HG03460 (cell line): ENCODE data around the gene SLC25A39.
A peak's percentile ranks its signal among the peaks of the same experiment; 100 is the strongest.
"Not testable (repeated sequence)": the region's sequence is repeated elsewhere in the genome, so short reads cannot be mapped to it uniquely, and the experiment has no call there.

Source experiments
- ATAC-seq: cut with Tn5 transposase; IDR thresholded peaks from one replicate; pipeline ENCODE4 v1.9.1; 2021; ENCODE audit not compliant: unreplicated experiment

Gene SLC25A39

GRCh38 chr17:44335968-44336367 is 11.3 kb upstream of the SLC25A39 start:
- no peak for ATAC-seq

- ATAC-seq = no peak
Measured at GRCh38 chr17:44335564-44335963, 10.9 kb upstream of the SLC25A39 start.

DNA sequence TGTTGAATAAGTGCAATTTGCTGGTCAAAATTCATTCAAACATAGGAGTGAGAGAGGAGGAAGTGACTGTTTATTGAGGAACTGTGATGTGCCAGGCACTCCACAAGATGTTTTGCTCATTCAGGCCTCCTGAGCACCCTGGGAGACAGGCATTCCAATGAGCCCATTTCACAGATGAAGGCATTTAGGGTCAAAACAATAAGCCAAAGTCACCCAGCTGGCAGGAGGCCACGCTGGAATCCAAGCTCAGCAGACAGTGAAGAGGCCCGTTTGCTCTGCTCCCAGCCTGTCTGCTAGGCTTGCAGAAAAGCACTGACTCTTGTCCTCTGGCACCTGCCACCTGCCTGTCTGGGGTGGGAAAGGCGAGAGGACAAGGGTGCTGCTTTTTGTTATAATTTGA is 10.1 kb upstream of the SLC25A39 start:
- ATAC-seq = no peak

- ATAC-seq = no peak
Measured at GRCh38 chr17:44334315-44334714, 9.7 kb upstream of the SLC25A39 start.

DNA sequence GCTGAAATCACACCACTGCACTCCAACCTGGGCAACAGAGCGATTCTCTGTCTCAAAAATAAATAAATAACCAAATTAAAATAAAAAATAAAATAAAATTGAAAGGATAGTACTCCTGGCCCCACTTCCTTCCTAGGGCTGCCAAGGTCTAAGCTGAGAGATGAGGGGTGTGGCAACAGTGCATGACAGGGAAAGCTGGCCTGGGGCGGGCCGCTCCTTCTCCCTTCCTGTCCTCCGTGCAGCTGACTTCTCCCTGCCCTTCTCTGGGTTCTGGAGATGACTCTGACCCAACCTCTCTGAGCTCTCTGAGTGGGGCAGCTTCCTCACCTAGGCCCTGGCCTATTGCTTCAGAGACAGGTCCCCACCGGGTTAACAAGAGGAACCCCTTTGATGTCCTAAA is 8.7 kb upstream of the SLC25A39 start:
- no peak for ATAC-seq

GRCh38 chr17:44331249-44331760 is 6.7 kb upstream of the SLC25A39 start:
- ATAC-seq = no peak

GRCh38 chr17:44330263-44330662 is 5.6 kb upstream of the SLC25A39 start:
- ATAC-seq = not testable (repeated sequence)

- ATAC-seq = not testable (repeated sequence)
Measured at GRCh38 chr17:44329516-44329915, 4.9 kb upstream of the SLC25A39 start.

- no peak for ATAC-seq
Measured at GRCh38 chr17:44327715-44328449, 3.3 kb upstream of the SLC25A39 start.

- ATAC-seq = peak; percentile 45
Measured at GRCh38 chr17:44326861-44327444, 2.3 kb upstream of the SLC25A39 start.

- no peak for ATAC-seq
Measured at GRCh38 chr17:44324092-44324570, 492 bp downstream of the SLC25A39 start.

DNA sequence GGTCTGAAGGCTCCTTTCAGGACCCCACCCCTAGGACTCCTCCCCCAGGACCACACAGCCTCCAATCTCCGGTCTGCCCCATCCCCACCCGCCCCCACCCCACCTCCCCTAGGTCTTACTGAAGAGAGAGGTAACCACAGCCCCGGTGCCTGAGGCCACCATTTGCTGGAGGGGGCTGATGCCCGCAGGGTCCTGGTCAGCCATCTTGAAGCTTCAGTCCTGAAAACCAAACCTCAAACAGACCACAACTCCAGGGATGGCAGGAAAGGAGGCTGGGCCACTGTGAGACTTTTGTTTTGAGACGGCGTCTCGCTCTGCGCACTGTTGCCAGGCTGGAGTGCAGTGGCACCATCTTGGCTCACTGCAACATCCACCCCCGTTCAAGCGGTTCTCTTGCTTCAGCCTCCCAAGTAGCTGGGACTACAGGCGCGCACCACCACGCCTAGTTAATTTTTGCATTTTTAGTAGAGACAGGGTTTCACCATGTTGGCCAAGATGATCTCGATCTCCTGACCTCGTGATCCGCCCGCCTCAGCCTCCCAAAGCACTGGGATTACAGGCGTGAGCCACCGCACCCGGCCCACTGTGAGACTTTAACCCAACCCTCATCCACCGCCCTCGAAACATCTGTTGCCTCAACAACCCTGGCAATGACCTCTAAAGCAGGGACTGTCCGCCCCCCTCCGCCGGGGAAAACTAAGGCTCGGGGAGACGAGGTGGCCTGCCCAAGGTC is 1.1 kb downstream of the SLC25A39 start:
- ATAC-seq = no peak

GRCh38 chr17:44322236-44322895 is 2.3 kb downstream of the SLC25A39 start:
- no peak for ATAC-seq

DNA sequence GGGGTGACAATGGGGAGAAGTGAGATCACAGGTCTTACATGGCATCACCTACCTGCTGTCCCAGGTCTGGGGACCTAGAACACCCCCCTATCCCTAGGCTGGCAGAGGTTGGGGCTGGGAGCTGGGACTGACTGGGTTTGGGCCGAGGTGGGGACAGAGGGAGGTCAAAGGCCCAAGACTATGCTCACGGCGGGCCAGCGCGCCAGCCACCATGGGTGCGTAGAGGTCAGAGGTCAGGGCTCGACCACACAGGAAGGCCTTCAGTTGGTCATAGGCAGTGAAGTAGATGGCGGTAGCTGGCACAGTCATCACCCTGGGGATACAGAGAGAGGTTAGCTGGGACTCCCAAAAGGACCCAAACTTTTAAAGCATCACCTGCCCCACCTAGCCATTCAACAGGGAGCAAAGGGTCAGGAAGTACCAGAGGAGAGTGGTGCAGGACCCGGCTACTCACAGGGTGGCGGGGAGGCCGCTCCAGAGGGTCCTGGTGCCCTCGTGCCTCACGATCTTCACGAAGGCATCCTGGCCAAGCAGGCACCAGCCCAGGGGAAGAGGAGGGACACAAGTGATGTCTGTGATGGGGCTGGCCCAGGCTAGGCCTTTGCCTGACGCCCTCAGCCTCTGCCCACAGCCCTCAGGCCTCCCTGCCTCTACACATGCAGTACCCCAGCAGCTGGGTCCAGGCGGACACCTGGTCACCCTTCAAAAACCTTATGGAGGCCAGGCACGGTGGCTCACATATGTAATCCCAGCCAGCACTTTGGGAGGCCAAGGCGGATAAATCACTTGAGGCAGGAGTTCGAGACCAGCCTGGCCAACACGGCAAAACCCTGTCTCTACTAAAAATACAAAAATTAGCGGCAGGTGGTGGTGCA is 3.1 kb downstream of the SLC25A39 start:
- ATAC-seq = no peak

GRCh38 chr17:44320066-44320465 is 4.6 kb downstream of the SLC25A39 start:
- ATAC-seq = no peak

GRCh38 chr17:44318077-44318892 is 6.3 kb downstream of the SLC25A39 start:
- no peak for ATAC-seq

DNA sequence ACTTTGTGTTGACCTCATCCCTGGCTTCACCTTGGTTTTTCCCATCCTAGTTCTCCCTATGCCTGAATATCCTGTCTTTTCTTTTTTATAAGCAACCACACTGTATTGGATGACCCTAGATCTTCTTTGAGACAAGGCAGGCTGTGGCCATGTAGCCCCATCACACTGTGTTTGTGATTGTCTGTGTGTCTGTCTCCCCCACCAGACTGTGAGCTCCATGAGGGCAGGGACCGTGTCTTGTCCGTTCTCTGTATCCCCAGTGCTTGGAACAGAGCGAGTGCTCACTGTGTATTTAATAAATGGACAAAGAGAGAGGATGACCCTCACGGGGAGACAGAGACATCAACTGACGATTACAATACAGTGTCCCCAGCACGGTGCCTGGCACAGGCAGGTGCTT is 7.1 kb downstream of the SLC25A39 start:
- no peak for ATAC-seq

- ATAC-seq = no peak
Measured at GRCh38 chr17:44315760-44316731, 8.6 kb downstream of the SLC25A39 start.
